ENCODE results near the gene IFT80. TPM values are rescaled to one million over a fixed set of nuclear protein-coding genes. Genes with fewer than 3 reads are reported as not detected.

The IFT80 gene
- total RNA-seq, 1 donor from 2014 or later: 90.0 TPM

DNA sequence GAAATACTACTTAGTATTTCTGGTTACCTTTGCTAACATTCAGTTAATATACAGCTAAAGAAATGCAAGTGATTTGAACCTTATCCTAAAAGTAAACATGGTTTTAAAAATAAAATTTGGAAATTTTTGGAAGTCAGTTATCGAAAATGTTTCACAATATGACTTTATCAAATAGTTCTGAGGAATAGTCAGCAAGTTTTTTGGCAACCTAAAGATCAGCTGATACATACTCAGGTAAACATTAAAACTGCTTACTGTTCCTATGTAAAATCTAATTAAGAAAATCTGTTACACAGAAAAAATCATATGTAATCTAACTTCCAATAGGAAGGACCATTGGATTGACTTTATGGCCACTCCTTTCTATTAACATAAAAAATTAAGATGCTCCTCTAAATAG is 24.1 kb downstream of the IFT80 start:
- Mint-ChIP-seq H3K27ac (no peak overlapping the region), H3K36me3 (peaks cover 19% of the 10 kb centered on the region), H3K4me3 (no peak overlapping the region), H3K9me3 (peaks cover 2% of the 10 kb centered on the region), H3K4me1 (no peaks in the 10 kb centered on the region), H3K27me3 (ENCODE audit: insufficient read depth, low read depth) (no peaks in the 10 kb centered on the region)
- Histone ChIP-seq H2AFZ (replicated peaks) (no peak overlapping the region), H3K36me3 (peaks cover 12% of the 10 kb centered on the region), H3K4me1 (no peaks in the 10 kb centered on the region), H3K27me3 (no peaks in the 10 kb centered on the region), H3K4me3 (no peak overlapping the region), H4K20me1 (ENCODE audit: low read depth) (no peaks in the 10 kb centered on the region), H3K27ac (no peak overlapping the region), H3F3A (ENCODE audit: low read depth) (no peaks in the 10 kb centered on the region), H3K9me3 (ENCODE audit: low read depth) (no peaks in the 10 kb centered on the region), H3K4me2 (no peak overlapping the region), H3K79me2 (ENCODE audit: low read depth) (no peaks in the 10 kb centered on the region), H3K9ac (no peak overlapping the region)
- TF ChIP-seq, protein P1, sequence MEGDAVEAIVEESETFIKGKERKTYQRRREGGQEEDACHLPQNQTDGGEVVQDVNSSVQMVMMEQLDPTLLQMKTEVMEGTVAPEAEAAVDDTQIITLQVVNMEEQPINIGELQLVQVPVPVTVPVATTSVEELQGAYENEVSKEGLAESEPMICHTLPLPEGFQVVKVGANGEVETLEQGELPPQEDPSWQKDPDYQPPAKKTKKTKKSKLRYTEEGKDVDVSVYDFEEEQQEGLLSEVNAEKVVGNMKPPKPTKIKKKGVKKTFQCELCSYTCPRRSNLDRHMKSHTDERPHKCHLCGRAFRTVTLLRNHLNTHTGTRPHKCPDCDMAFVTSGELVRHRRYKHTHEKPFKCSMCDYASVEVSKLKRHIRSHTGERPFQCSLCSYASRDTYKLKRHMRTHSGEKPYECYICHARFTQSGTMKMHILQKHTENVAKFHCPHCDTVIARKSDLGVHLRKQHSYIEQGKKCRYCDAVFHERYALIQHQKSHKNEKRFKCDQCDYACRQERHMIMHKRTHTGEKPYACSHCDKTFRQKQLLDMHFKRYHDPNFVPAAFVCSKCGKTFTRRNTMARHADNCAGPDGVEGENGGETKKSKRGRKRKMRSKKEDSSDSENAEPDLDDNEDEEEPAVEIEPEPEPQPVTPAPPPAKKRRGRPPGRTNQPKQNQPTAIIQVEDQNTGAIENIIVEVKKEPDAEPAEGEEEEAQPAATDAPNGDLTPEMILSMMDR (IDR thresholded peaks at IDR 0.05): no peak
- no peak for TF ChIP-seq EZH2phosphoT487 (IDR thresholded peaks at IDR 0.05)
- TF ChIP-seq EZH2 (IDR thresholded peaks at IDR 0.05): no peak
- no peak for DNase-seq (ENCODE audit: low spot score)

DNA sequence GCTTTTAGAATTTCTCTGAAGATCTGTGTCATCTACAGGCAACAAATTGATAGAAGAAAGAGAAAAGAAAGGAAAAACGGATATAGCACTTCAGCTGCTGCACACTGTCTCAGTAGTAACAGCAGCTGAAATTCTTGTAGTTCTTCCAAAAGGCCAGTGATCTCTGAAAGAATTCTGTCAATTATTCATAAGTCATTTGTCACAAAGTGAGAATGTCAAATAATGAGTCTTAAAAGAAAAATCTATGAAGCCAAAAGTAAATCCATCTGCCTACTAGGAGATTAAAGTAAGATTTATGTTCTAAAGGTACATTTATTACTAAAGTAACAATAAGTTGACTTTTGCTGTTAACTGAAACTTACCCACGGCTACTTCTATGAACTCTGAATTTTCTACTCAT is 24.6 kb downstream of the IFT80 start:
- Histone ChIP-seq H3K36me3 (peaks cover 12% of the 10 kb centered on the region), H2AFZ (replicated peaks) (no peak overlapping the region), H3K27ac (no peak overlapping the region), H3K27me3 (no peaks in the 10 kb centered on the region), H3K79me2 (ENCODE audit: low read depth) (no peaks in the 10 kb centered on the region), H3K4me3 (no peak overlapping the region), H3K9me3 (ENCODE audit: low read depth) (no peaks in the 10 kb centered on the region), H3K9ac (no peak overlapping the region), H3F3A (ENCODE audit: low read depth) (no peaks in the 10 kb centered on the region), H3K4me1 (no peaks in the 10 kb centered on the region), H3K4me2 (no peak overlapping the region), H4K20me1 (ENCODE audit: low read depth) (no peaks in the 10 kb centered on the region)
- no peak overlapping the region for H3K4me3 Mint-ChIP-seq
- no peaks in the 10 kb centered on the region for H3K4me1 Mint-ChIP-seq
- peaks cover 19% of the 10 kb centered on the region for H3K36me3 Mint-ChIP-seq
- DNase-seq (ENCODE audit: low spot score): no peak
- TF ChIP-seq EZH2 (IDR thresholded peaks at IDR 0.05) (no peak), EZH2phosphoT487 (IDR thresholded peaks at IDR 0.05) (no peak)
- TF ChIP-seq, protein P1 (IDR thresholded peaks at IDR 0.05): no peak
- H3K9me3 Mint-ChIP-seq: peaks cover 2% of the 10 kb centered on the region
- H3K27me3 Mint-ChIP-seq (ENCODE audit: insufficient read depth, low read depth): no peaks in the 10 kb centered on the region
- no peak overlapping the region for H3K27ac Mint-ChIP-seq

DNA sequence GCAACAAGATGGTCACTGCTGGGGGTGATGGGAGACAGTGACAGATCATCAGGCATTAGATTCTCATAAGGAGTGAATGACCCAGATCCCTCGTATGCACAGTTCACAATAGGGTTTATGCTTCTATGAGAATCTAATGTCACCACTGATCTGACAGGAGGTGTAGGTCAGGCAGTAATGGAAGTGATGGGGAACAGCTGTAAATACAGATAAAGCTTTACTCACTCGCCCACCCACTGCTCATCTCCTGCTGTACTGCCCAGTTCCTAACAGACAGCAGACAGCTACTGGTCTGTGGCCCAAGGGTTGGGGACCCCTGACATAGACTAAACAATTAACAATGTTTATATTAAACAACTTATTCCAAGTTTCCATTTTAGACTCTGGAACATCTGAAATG is 25.4 kb downstream of the IFT80 start:
- Histone ChIP-seq H3K9ac (no peak overlapping the region), H3K79me2 (ENCODE audit: low read depth) (no peaks in the 10 kb centered on the region), H3K27ac (no peak overlapping the region), H3F3A (ENCODE audit: low read depth) (no peaks in the 10 kb centered on the region), H3K27me3 (no peaks in the 10 kb centered on the region), H3K36me3 (peaks cover 12% of the 10 kb centered on the region), H3K4me2 (no peak overlapping the region), H4K20me1 (ENCODE audit: low read depth) (no peaks in the 10 kb centered on the region), H2AFZ (replicated peaks) (no peak overlapping the region), H3K4me3 (no peak overlapping the region), H3K9me3 (ENCODE audit: low read depth) (no peaks in the 10 kb centered on the region), H3K4me1 (no peaks in the 10 kb centered on the region)
- Mint-ChIP-seq H3K9me3 (peaks cover 2% of the 10 kb centered on the region), H3K27me3 (ENCODE audit: insufficient read depth, low read depth) (no peaks in the 10 kb centered on the region), H3K4me3 (no peak overlapping the region), H3K27ac (no peak overlapping the region), H3K4me1 (no peaks in the 10 kb centered on the region), H3K36me3 (peaks cover 19% of the 10 kb centered on the region)
- no peak for DNase-seq (ENCODE audit: low spot score)
- TF ChIP-seq, protein P1 (IDR thresholded peaks at IDR 0.05): no peak
- TF ChIP-seq EZH2 (IDR thresholded peaks at IDR 0.05) (no peak), EZH2phosphoT487 (IDR thresholded peaks at IDR 0.05) (no peak)

Measured in neural progenitor cell (in vitro differentiated cells).